ENCODE data around the gene DLL1.

DLL1 gene

DNA sequence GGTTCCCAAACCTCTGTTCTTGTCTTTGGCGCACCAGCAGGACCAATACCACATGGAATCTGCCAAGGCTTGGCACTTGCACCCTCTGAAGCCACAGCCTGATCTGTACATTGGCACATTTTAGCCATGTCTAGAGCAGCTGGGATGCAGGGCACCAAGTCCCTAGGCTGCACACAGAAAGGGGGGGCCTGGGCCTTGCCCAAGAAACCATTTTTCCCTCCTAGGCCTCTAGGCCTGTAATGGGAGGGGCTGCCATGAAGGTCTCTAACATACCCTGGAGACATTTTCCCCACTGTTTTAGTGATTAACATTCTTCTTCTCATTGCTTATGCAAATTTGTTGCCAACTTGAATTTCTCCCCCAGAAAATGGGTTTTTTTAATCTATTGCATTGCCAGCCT lies 10.3 kb upstream of the DLL1 start:
- TF ChIP-seq ZFX (IDR thresholded peaks at IDR 0.05) = no peak
- TF ChIP-seq, protein P1, sequence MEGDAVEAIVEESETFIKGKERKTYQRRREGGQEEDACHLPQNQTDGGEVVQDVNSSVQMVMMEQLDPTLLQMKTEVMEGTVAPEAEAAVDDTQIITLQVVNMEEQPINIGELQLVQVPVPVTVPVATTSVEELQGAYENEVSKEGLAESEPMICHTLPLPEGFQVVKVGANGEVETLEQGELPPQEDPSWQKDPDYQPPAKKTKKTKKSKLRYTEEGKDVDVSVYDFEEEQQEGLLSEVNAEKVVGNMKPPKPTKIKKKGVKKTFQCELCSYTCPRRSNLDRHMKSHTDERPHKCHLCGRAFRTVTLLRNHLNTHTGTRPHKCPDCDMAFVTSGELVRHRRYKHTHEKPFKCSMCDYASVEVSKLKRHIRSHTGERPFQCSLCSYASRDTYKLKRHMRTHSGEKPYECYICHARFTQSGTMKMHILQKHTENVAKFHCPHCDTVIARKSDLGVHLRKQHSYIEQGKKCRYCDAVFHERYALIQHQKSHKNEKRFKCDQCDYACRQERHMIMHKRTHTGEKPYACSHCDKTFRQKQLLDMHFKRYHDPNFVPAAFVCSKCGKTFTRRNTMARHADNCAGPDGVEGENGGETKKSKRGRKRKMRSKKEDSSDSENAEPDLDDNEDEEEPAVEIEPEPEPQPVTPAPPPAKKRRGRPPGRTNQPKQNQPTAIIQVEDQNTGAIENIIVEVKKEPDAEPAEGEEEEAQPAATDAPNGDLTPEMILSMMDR (conservative IDR thresholded peaks at IDR 0.05) = no peak
- H3K27ac ChIP-seq = no peak overlapping the region

DNA sequence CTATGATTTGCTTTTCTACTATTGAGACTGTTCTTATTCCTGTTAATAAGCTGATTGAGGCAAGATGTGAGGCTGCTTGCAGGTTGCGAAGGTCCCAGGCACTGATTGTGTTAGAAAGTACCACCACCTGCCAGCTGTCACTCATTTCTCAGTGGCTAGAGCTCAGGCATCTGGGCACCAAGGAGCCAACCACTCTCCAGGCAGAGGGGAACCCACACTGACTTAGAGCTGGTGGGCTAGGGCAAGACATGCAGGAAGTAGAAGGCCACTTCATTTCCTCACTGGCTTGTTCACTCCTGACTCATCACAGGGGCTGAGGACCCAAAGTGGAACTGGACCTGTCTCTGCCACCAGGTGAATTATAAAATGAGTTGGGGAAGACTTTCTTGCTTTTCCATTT lies 7.8 kb upstream of the DLL1 start:
- no peak for TF ChIP-seq ZFX (IDR thresholded peaks at IDR 0.05)
- TF ChIP-seq, protein P1 (conservative IDR thresholded peaks at IDR 0.05) = no peak
- no peak overlapping the region for H3K27ac ChIP-seq

DNA sequence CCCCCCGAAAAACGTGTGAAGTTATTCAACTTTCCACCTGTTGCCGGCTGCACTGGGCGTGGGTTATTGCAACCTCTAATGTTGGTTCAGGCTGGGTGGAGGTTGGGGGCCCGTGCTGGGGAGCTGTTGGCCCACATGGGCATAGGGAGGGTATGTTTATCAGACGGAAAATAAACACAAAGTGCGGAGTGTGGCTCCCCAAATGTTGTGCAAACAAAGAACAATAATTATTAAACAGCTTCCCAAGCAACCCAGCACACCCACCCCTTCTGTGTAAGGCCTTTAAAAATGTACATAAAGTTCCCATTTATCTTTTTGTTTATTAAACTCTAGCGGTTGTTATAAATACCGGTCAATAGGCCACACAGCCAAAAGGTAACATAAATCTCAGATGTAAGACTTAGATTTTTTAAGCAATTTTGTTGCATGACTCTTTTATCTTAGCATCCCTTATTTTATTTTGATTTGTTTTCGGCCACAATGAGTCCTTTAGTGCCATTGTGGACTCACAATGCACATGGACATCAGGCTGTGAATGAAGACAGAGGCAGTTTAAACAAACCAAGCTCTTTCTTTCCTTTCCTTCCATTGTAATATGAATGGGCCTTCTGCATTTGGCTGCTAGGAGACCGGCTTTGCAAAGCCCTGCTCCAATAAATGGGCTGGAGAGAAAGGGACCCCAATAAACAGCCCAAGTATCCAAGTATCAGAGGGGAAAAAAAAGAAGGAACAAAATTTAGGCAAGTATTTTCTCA lies 6.9 kb upstream of the DLL1 start:
- no peak overlapping the region for H3K27ac ChIP-seq
- no peak for TF ChIP-seq ZFX (IDR thresholded peaks at IDR 0.05)
- TF ChIP-seq, protein P1 (conservative IDR thresholded peaks at IDR 0.05) = no peak

DNA sequence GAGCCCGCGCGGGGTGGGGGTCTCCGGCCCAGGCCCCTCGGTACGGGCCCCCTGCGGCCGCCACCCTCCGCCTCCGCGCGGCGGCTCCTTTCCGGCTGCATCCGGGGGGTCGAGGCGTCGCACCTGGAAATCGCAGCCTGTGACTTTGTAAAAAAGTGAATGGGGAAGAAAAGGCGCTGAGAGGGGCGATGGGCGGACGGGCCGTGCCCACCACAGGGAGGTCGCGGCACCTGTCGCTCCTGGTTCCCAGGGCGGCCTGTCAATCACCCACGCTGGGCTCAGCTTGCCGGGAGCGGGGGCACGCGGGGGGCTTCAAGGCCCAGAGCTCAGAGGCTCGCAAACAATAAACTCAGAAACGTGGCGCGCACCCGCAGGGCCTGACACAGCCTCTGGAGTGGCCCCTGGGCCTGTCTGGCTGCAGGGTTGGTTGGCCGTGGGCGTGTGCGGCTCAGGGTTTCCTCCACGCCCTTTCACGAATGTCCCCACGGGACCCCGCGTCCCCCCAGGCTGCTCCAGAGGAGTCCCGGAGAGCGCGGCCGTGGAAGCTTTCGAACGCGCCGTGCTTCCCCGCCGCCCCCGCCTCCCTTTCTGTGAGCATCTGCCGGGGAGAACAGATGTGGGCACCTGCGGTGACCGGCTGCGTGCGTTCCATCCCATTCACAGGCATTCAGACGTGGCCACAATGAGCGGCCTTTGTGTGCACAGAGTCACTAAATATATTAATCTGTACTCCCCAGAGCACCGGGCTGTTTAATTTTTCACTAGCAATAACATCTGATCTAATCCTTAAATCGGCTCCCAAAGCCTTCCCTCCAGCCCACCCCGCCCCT lies 6.1 kb upstream of the DLL1 start:
- no peak overlapping the region for H3K27ac ChIP-seq
- no peak for TF ChIP-seq ZFX (IDR thresholded peaks at IDR 0.05)
- TF ChIP-seq, protein P1 (conservative IDR thresholded peaks at IDR 0.05) = no peak

DNA sequence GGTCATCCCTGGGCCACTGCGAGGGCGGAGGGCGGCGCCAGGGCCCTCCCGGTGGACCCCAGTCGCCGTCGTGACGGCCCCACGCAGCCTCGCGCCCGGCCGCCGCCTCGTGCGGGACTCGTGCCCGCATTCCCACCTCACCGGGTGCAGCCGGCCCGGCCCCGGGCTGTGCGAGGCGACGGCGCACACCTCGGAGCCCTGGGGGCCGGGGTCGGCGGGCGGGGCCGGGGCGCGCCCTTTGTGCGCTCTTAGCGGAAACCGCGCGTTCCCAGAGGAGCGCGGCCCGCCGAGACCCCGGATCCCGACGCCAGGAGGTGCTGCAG lies 5.5 kb upstream of the DLL1 start:
- TF ChIP-seq, protein P1 (conservative IDR thresholded peaks at IDR 0.05) = no peak
- no peak for TF ChIP-seq ZFX (IDR thresholded peaks at IDR 0.05)
- no peak overlapping the region for H3K27ac ChIP-seq

DNA sequence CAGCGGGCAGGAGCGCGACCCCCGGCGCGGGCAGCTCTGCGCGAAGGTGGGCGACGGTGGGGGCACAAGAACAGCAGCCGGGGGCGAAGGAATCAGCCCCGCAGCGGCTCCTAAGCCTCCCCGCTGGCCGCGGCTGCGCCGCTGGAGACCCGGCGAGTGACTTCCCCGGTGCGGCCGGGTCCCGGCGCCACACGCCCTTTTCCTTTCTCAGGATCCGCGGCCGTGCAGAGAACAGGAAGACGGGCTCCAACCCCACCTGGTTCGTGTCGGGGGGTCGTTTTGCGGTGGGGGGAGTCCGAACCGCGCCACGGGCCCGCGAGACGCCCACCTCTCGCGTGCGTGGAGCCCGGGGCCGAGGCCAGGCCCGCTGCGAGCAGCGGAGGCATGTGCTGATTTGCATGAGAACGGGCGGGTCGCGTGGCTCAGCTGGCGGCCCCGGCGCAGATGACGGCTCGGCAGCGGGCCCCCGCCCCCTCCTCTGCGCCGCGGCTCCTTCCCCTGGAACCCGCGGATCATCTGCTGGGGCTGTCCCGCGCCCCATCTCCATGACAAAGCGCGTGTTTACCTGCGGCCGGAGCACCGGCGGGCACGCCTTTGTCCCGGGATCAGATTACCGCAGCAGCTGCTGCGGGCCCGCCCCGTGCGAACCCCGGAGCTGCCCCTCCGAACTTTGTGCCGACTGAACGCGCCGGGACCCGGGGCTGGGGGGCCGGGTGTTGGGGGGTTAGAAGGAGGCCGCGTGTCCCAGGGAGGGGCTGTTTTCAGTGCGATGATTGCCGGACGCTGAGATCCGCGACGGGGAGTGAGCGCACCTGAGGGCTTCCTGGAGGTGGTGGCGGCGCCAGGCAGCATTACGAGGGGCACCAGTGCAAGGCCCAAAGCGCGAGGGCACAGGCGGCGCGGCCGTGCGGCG lies 4.9 kb upstream of the DLL1 start:
- H3K27ac ChIP-seq = peak overlapping the region; percentile 32; the same call in 1 of the 2 replicates
- TF ChIP-seq ZFX (IDR thresholded peaks at IDR 0.05) = peak; percentile 60
- TF ChIP-seq, protein P1 (conservative IDR thresholded peaks at IDR 0.05) = no peak

All from C4-2B (cell line).